ENCODE results near the gene TENM4. TPM values are rescaled to one million over a fixed set of nuclear protein-coding genes. Genes with fewer than 3 reads are reported as not detected.

The TENM4 gene
- polyA plus RNA-seq, 3 donors: 0.31 to 1.7 TPM; not detected in 1

- Histone ChIP-seq H2AFZ (ENCODE audit: insufficient read depth, low read depth, low read length, poor library complexity, severe bottlenecking) (no peak overlapping the region), H3K9ac (ENCODE audit: insufficient read depth, low read length, poor library complexity, severe bottlenecking) (no peak overlapping the region), H3K79me2 (ENCODE audit: insufficient read depth, low read length) (no peaks in the 10 kb centered on the region), H3K27ac (ENCODE audit: low read depth in 1 of 2, low read length in 2 of 2) (no peak overlapping the region), H3K4me2 (replicated peaks; ENCODE audit: extremely low read depth, low read length, poor library complexity, severe bottlenecking) (no peak overlapping the region), H3K4me3 (replicated peaks in 1 of 3; ENCODE audit: low read depth in 2 of 3, low read length in 3 of 3) (no peak overlapping the region), H3K36me3 (replicated peaks in 1 of 2; ENCODE audit: control insufficient read depth in 1 of 2, insufficient read depth in 2 of 2, low read length in 2 of 2) (no peaks in the 10 kb centered on the region), H3K9me3 (replicated peaks in 1 of 2; ENCODE audit: control insufficient read depth in 1 of 2, insufficient read depth in 1 of 2, low read length in 2 of 2) (no peaks in the 10 kb centered on the region), H3K4me1 (ENCODE audit: control insufficient read depth in 1 of 2, insufficient read depth in 2 of 2, low read length in 2 of 2) (no peaks in the 10 kb centered on the region), H3K27me3 (ENCODE audit: control insufficient read depth in 2 of 2, insufficient read depth in 2 of 2, low read length in 2 of 2) (peaks cover 0 to 4% of the 10 kb centered on the region in 2 donors), H4K20me1 (ENCODE audit: insufficient read depth, low read length) (no peaks in the 10 kb centered on the region)
- no peak overlapping the region for H3K4me3 Mint-ChIP-seq
- intact Hi-C loops (cut with micrococcal nuclease): no loop called here
- DNase-seq: no peak
- no peak overlapping the region for H3K27ac Mint-ChIP-seq
- WGBS (ENCODE audit: insufficient coverage): no CpG with 5 or more reads among the region's 2 CpGs
- no peaks in the 10 kb centered on the region for H3K4me1 Mint-ChIP-seq
- H3K9me3 Mint-ChIP-seq: peaks cover 0 to 5% (median 0%) of the 10 kb centered on the region in 7 donors
- no peaks in the 10 kb centered on the region for H3K36me3 Mint-ChIP-seq
- no peak for TF ChIP-seq CTCF (IDR thresholded peaks at IDR 0.05)
- peaks cover 2 to 8% (median 5%) of the 10 kb centered on the region in 3 donors for H3K27me3 Mint-ChIP-seq (ENCODE audit: low read depth in 3 of 3)
These were observed 756.5 kb downstream of the TENM4 start for GRCh38 chr11:78684377-78684776.

- intact Hi-C loops (cut with micrococcal nuclease): no loop called here
- no peaks in the 10 kb centered on the region for H3K79me2 ChIP-seq (ENCODE audit: insufficient read depth, low read length)
- no peaks in the 10 kb centered on the region for H3K4me1 ChIP-seq (ENCODE audit: control insufficient read depth in 1 of 2, insufficient read depth in 2 of 2, low read length in 2 of 2)
- H2AFZ ChIP-seq (ENCODE audit: insufficient read depth, low read depth, low read length, poor library complexity, severe bottlenecking): no peak overlapping the region
- no peaks in the 10 kb centered on the region for H4K20me1 ChIP-seq (ENCODE audit: insufficient read depth, low read length)
- Mint-ChIP-seq H3K4me1 (no peaks in the 10 kb centered on the region), H3K27ac (no peak overlapping the region), H3K27me3 (ENCODE audit: low read depth in 3 of 3) (peaks cover 2 to 6% (median 5%) of the 10 kb centered on the region in 3 donors), H3K36me3 (no peaks in the 10 kb centered on the region), H3K9me3 (peaks cover 0 to 4% (median 0%) of the 10 kb centered on the region in 7 donors), H3K4me3 (no peak overlapping the region)
- peaks cover 0 to 4% of the 10 kb centered on the region in 2 donors for H3K27me3 ChIP-seq (ENCODE audit: control insufficient read depth in 2 of 2, insufficient read depth in 2 of 2, low read length in 2 of 2)
- 69% methylated on average over 2 of the region's 5 CpGs for WGBS (ENCODE audit: insufficient coverage)
- no peak for TF ChIP-seq CTCF (IDR thresholded peaks at IDR 0.05)
- no peaks in the 10 kb centered on the region for H3K9me3 ChIP-seq (replicated peaks in 1 of 2; ENCODE audit: control insufficient read depth in 1 of 2, insufficient read depth in 1 of 2, low read length in 2 of 2)
- H3K9ac ChIP-seq (ENCODE audit: insufficient read depth, low read length, poor library complexity, severe bottlenecking): no peak overlapping the region
- no peak overlapping the region for H3K27ac ChIP-seq (ENCODE audit: low read depth in 1 of 2, low read length in 2 of 2)
- H3K4me2 ChIP-seq (replicated peaks; ENCODE audit: extremely low read depth, low read length, poor library complexity, severe bottlenecking): no peak overlapping the region
- no peak for DNase-seq
- H3K36me3 ChIP-seq (replicated peaks in 1 of 2; ENCODE audit: control insufficient read depth in 1 of 2, insufficient read depth in 2 of 2, low read length in 2 of 2): no peaks in the 10 kb centered on the region
- no peak overlapping the region for H3K4me3 ChIP-seq (replicated peaks in 1 of 3; ENCODE audit: low read depth in 2 of 3, low read length in 3 of 3)
These were observed 757.1 kb downstream of the TENM4 start for GRCh38 chr11:78683774-78684173.

Measured in CD14-positive monocyte (primary cell).